H1 (cell line): ENCODE data around the gene CLCF1. TPM values are rescaled to one million over a fixed set of nuclear protein-coding genes. Genes with fewer than 3 reads are reported as not detected.
A peak's percentile ranks its signal among the peaks of the same experiment; 100 is the strongest.

Experiments used
- CTCF ChIA-PET: fragments of 300-600 bp; sonication (Branson Sonifier 250); formaldehyde crosslinking; loops from one replicate; lab custom pipeline; 2021; ENCODE audit not compliant: partially characterized antibody; lab: Charles Lee
- POLR2A ChIA-PET: fragments of 300-600 bp; sonication (Branson Sonifier 250); formaldehyde crosslinking; loops from one replicate; lab custom pipeline; 2021; ENCODE audit warnings: inconsistent platforms; ENCODE audit not compliant: partially characterized antibody; lab: Charles Lee
- DNase-seq, 2 experiments: peaks; one replicate each; pipeline versions ENCODE4 v3.0.0 to v3.0.0-alpha.2; 2010 to 2022; ENCODE audit warnings: low spot score in 2 of 2, low read depth in 1 of 2, mixed read lengths in 1 of 2
- FAIRE-seq: peaks from 2 replicates; lab custom pipeline; 2011; peaks lifted over from hg19 to GRCh38; lab: Jason Lieb, UNC
- H2AFZ ChIP-seq: 2 replicates; pipeline ENCODE4 v1.8.1; 2012; ENCODE audit warnings: low read length, inconsistent platforms
- H2AK5ac ChIP-seq: 2 replicates; pipeline ENCODE4 v1.6.1; 2013; ENCODE audit warnings: low read depth, low read length
- H2BK120ac ChIP-seq: replicated peaks from 2 replicates; pipeline ENCODE3; 2013; ENCODE audit warnings: low read depth, low read length, inconsistent platforms
- H2BK12ac ChIP-seq: 2 replicates; pipeline ENCODE4 v1.6.1; 2013; ENCODE audit warnings: low read depth, low read length
- H2BK15ac ChIP-seq: 2 replicates; pipeline ENCODE4 v1.6.1; 2013; ENCODE audit warnings: low read length
- H2BK20ac ChIP-seq: 2 replicates; pipeline ENCODE4 v1.6.1; 2013; ENCODE audit warnings: low read length
- H2BK5ac ChIP-seq: 2 replicates; pipeline ENCODE4 v1.6.1; 2013; ENCODE audit warnings: low read depth, low read length
- H3K14ac ChIP-seq: 2 replicates; pipeline ENCODE4 v1.6.1; 2013; ENCODE audit warnings: inconsistent platforms; ENCODE audit not compliant: insufficient read length
- H3K18ac ChIP-seq: 2 replicates; pipeline ENCODE4 v1.6.1; 2013; ENCODE audit warnings: low read length; ENCODE audit errors: extremely low read depth
- H3K23ac ChIP-seq: 2 replicates; pipeline ENCODE4 v1.6.1; 2013; ENCODE audit warnings: inconsistent platforms; ENCODE audit not compliant: insufficient read length
- H3K23me2 ChIP-seq: 2 replicates; pipeline ENCODE4 v1.6.1; 2013; ENCODE audit warnings: low read depth, low read length
- H3K27ac ChIP-seq: 2 replicates; pipeline ENCODE4 v1.6.1; 2011; ENCODE audit warnings: low read depth, low read length, inconsistent platforms
- H3K27me3 ChIP-seq, 4 experiments: replicated peaks in 1 of 4; 1 replicate in 1 of 4; 2 replicates in 3 of 4; pipeline versions ENCODE4 v1.6.1 to v1.8.1; 2011 to 2013; ENCODE audit warnings: low read length in 3 of 4, mild to moderate bottlenecking in 3 of 4, inconsistent platforms in 2 of 4, mixed read lengths in 2 of 4, moderate library complexity in 1 of 4; ENCODE audit not compliant: control insufficient read depth in 3 of 4, insufficient read depth in 3 of 4; ENCODE audit errors: extremely low read depth in 1 of 4
- H3K36me3 ChIP-seq, 4 experiments: 2 replicates each; pipeline versions ENCODE4 v1.6.1 to v1.8.1; 2011 to 2013; ENCODE audit warnings: mild to moderate bottlenecking in 4 of 4, low read length in 3 of 4, moderate library complexity in 2 of 4, control low read depth in 1 of 4, inconsistent platforms in 1 of 4; ENCODE audit not compliant: insufficient read depth in 4 of 4, control insufficient read depth in 2 of 4
- H3K4ac ChIP-seq: replicated peaks from 2 replicates; pipeline ENCODE3; 2013; ENCODE audit warnings: low read length, low read depth, mixed read lengths, inconsistent platforms; ENCODE audit not compliant: insufficient read length
- H3K4me1 ChIP-seq, 4 experiments: replicated peaks in 1 of 4; 1 replicate in 1 of 4; 2 replicates in 3 of 4; pipeline versions ENCODE4 v1.6.1 to v1.8.1; 2011 to 2013; ENCODE audit warnings: low read length in 3 of 4, inconsistent platforms in 2 of 4, mixed read lengths in 1 of 4; ENCODE audit not compliant: insufficient read depth in 4 of 4, control insufficient read depth in 3 of 4
- H3K4me2 ChIP-seq, 2 experiments: 2 replicates each; pipeline versions ENCODE4 v1.6.1 to v1.8.1; 2011 to 2013; ENCODE audit warnings: low read depth in 2 of 2, low read length in 2 of 2, control low read depth in 1 of 2, inconsistent platforms in 1 of 2, mild to moderate bottlenecking in 1 of 2; ENCODE audit not compliant: insufficient read depth in 1 of 2
- H3K4me3 ChIP-seq, 4 experiments: fragments of 200-600, 300-600 bp in 1 of 4; sonication (generic), shearing (Covaris generic), sonication (Bioruptor Twin) in 1 of 4; 2 replicates each; pipeline versions ENCODE4 v1.5.1 to v1.8.1; 2011 to 2016; ENCODE audit warnings: low read length in 4 of 4, low read depth in 3 of 4, control low read depth in 2 of 4, inconsistent platforms in 2 of 4, mild to moderate bottlenecking in 2 of 4, mixed read lengths in 1 of 4, moderate library complexity in 1 of 4; ENCODE audit not compliant: insufficient read depth in 2 of 4; ENCODE audit errors: extremely low read depth in 1 of 4
- H3K56ac ChIP-seq: replicated peaks from 2 replicates; pipeline ENCODE3; 2013; ENCODE audit warnings: low read depth, mild to moderate bottlenecking, mixed read lengths, low read length, inconsistent platforms; ENCODE audit not compliant: insufficient read length
- H3K79me1 ChIP-seq: 2 replicates; pipeline ENCODE4 v1.6.1; 2013; ENCODE audit warnings: low read depth, low read length, control low read depth
- H3K79me2 ChIP-seq, 2 experiments: 2 replicates each; pipeline versions ENCODE4 v1.6.1 to v1.8.1; 2012 to 2013; ENCODE audit warnings: low read length in 2 of 2, mild to moderate bottlenecking in 2 of 2, inconsistent platforms in 1 of 2; ENCODE audit not compliant: insufficient read depth in 2 of 2, control insufficient read depth in 1 of 2
- H3K9ac ChIP-seq, 4 experiments: replicated peaks in 1 of 4; 1 replicate in 1 of 4; 2 replicates in 3 of 4; pipeline versions ENCODE4 v1.6.1 to v1.8.1; 2011 to 2013; ENCODE audit warnings: low read depth in 3 of 4, low read length in 3 of 4, control low read depth in 2 of 4, mild to moderate bottlenecking in 2 of 4, moderate library complexity in 2 of 4, inconsistent platforms in 1 of 4; ENCODE audit errors: extremely low read depth in 1 of 4
- H3K9me3 ChIP-seq, 2 experiments: 2 replicates each; pipeline versions ENCODE4 v1.6.1 to v1.8.1; 2012 to 2013; ENCODE audit warnings: mild to moderate bottlenecking in 2 of 2, moderate library complexity in 2 of 2, control low read depth in 1 of 2, inconsistent platforms in 1 of 2, low read depth in 1 of 2, low read length in 1 of 2, mixed read lengths in 1 of 2; ENCODE audit not compliant: insufficient read depth in 2 of 2
- H4K20me1 ChIP-seq, 2 experiments: replicated peaks in 1 of 2; 2 replicates each; pipeline versions ENCODE3 to v1.8.1; 2011 to 2013; ENCODE audit warnings: inconsistent platforms in 2 of 2, low read length in 2 of 2, mild to moderate bottlenecking in 1 of 2; ENCODE audit not compliant: insufficient read depth in 2 of 2, control insufficient read depth in 1 of 2
- H4K5ac ChIP-seq: 2 replicates; pipeline ENCODE4 v1.6.1; 2013; ENCODE audit warnings: low read length, low read depth, mixed read lengths, inconsistent platforms; ENCODE audit not compliant: insufficient read length
- H4K8ac ChIP-seq: 2 replicates; pipeline ENCODE4 v1.8.0; 2013; ENCODE audit warnings: mild to moderate bottlenecking, moderate library complexity, low read length, inconsistent platforms; ENCODE audit not compliant: insufficient read depth; ENCODE audit errors: extremely low read depth
- H4K91ac ChIP-seq: replicated peaks from 2 replicates; pipeline ENCODE3; 2013; ENCODE audit warnings: low read length, mixed read lengths, inconsistent platforms; ENCODE audit not compliant: insufficient read length
- EGR1 ChIP-seq: IDR thresholded peaks from 2 replicates; pipeline ENCODE4 v1.6.1; 2011; ENCODE audit warnings: low read depth, low read length, borderline replicate concordance
- EP300 ChIP-seq, 2 experiments: IDR thresholded peaks; 1 replicate in 1 of 2; 2 replicates in 1 of 2; pipeline ENCODE4 v1.6.1; 2011 to 2012; ENCODE audit warnings: low read depth in 2 of 2, low read length in 2 of 2, mild to moderate bottlenecking in 2 of 2, borderline replicate concordance in 1 of 2, inconsistent platforms in 1 of 2, moderate library complexity in 1 of 2
- FOSL1 ChIP-seq: IDR thresholded peaks from 2 replicates; pipeline ENCODE4 v1.6.1; 2011; ENCODE audit warnings: mild to moderate bottlenecking, low read depth, low read length, moderate library complexity; ENCODE audit not compliant: insufficient read depth
- GABPA ChIP-seq: IDR thresholded peaks from 2 replicates; pipeline ENCODE4 v1.6.1; 2011; ENCODE audit warnings: mild to moderate bottlenecking, low read length, moderate library complexity, borderline replicate concordance; ENCODE audit not compliant: insufficient read depth
- HDAC2 ChIP-seq, 2 experiments: fragments of 300-600 bp in 1 of 2; sonication (generic) in 1 of 2; IDR thresholded peaks; 2 replicates each; pipeline ENCODE4 v1.6.1; 2011 to 2012; ENCODE audit warnings: low read depth in 2 of 2, low read length in 2 of 2, mild to moderate bottlenecking in 2 of 2, moderate library complexity in 2 of 2, borderline replicate concordance in 1 of 2, inconsistent platforms in 1 of 2
- JUND ChIP-seq: IDR thresholded peaks from 2 replicates; pipeline ENCODE4 v1.6.1; 2011; ENCODE audit warnings: mild to moderate bottlenecking, improper control_type of control experiment, low read length
- KDM4A ChIP-seq: IDR thresholded peaks from one replicate; pipeline ENCODE4 v1.7.1; 2012; ENCODE audit warnings: low read depth, mild to moderate bottlenecking, moderate library complexity, low read length, inconsistent platforms; ENCODE audit not compliant: severe bottlenecking
- PHF8 ChIP-seq: fragments of 200-600 bp; sonication (generic); conservative IDR thresholded peaks from 2 replicates; pipeline ENCODE4 v1.7.1; 2012; ENCODE audit warnings: low read depth, mild to moderate bottlenecking, inconsistent platforms, low read length, moderate library complexity
- SP1 ChIP-seq: IDR thresholded peaks from 2 replicates; pipeline ENCODE4 v1.6.1; 2011; ENCODE audit warnings: low read depth, low read length
- SP2 ChIP-seq: IDR thresholded peaks from 2 replicates; pipeline ENCODE4 v1.6.1; 2012; ENCODE audit warnings: mild to moderate bottlenecking, low read length, inconsistent platforms
- ZNF274 ChIP-seq: IDR thresholded peaks from 2 replicates; pipeline ENCODE4 v1.7.0; 2012; ENCODE audit warnings: low read length, borderline replicate concordance; ENCODE audit errors: extremely low read depth
- WGBS, 2 experiments: shearing (Covaris generic) in 1 of 2; methylation state at CpG; one replicate each; pipeline versions ENCODE4 v1.1.6 to v1.1.7; 2013 to 2015; ENCODE audit warnings: low lambda C conversion rate in 2 of 2, mixed read lengths in 2 of 2, inconsistent platforms in 1 of 2, low coverage in 1 of 2, missing lambda C conversion rate in 1 of 2; ENCODE audit not compliant: insufficient replicate concordance in 2 of 2, insufficient coverage in 1 of 2, insufficient read length in 1 of 2; ENCODE audit errors: extremely low coverage in 1 of 2, missing lambda C conversion rate in 1 of 2; 5-methylcytosine and 5-hydroxymethylcytosine counted together
- polyA plus RNA-seq, 7 experiments: library from polyadenylated mRNA; depleted of rRNA in 3 of 7; stranded (reverse) in 5 of 7; unstranded in 2 of 7; fragments of >200 nt in 5 of 7; fragments of 200-250 nt in 2 of 7; gene quantifications; 1 replicate in 5 of 7; 2 replicates in 1 of 7; 4 replicates in 1 of 7; pipeline versions ENCODE4 v1.2.1 to v1.2.3, GENCODE V29; 2011 to 2013; ENCODE audit warnings: missing spikeins in 2 of 7, mixed read lengths in 2 of 7
- total RNA-seq: library from RNA; stranded (reverse); fragmentation: NEBNext Ultra II Directional; extraction: Animal tissue kit (Norgen Biotek cat#: 25700); gene quantifications from 2 replicates; pipeline ENCODE4 v1.2.1, GENCODE V29; 2021

The CLCF1 gene
- total and polyA plus RNA-seq, 2 of the 8 experiments (the other 6 are each of a cell fraction or from before 2014, with no cell fraction given), result 0.32 to 1.2 TPM

DNA sequence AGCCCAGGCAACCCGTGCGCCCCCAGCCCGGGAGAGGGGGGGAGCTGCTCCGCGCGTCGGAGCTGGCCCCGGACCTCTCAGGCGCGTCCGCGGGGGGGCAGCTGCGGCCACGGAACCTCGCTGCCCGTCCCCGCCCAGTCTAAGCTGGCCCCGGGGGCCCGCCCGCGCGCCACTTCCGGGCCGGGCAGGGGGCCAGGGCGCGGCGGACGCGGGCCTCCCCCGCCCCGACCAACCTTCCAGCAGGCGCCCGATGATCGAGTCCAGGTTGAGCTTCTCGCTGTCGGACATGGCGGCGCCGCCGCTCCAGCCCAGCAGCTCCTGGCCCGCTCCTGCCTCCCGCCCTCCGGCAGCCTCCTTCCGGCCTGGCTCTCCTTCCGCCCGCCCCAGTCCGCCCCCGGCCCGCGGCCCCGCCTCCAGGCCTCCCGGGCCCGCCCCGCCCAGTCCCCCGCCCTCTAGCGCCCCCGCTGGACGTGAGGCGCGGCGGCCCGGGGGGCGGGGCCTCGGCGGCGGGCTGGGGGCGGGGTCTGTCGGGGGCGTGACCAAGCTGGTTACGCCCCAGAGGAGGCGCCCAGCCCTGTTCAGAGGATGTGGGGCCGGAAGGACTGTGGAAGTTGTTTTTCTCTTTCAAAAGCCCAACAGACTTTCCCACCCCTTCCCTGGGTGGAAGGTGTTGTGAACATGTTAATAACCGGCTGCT, 28.2 kb upstream of the CLCF1 start, which contains the start of gene PPP1CA:
PPP1CA (minus strand) TSS at position 364 of the 697 bp plus-strand sequence; CDS start at position 288, 76 bp downstream.
- 0% methylated on average over 1 of the region's 73 CpGs; no CpG with 5 or more reads in 1 of the 2 experiments for WGBS, 2 experiments
- Histone ChIP-seq H4K20me1 (peaks cover 0 to 10% of the 10 kb centered on the region in 2 experiments), H2BK20ac (no peak within 1 kb of the TSS), H2AK5ac (no peak within 1 kb of the TSS), H2BK120ac (peak within 1 kb of the TSS; percentile 82), H3K36me3 (peaks cover 6 to 21% (median 18%) of the 10 kb centered on the region in 4 experiments; a peak in 6 of 8 replicates), H3K56ac (peak within 1 kb of the TSS; percentile 59), H3K23me2 (peaks cover 4% of the 10 kb centered on the region; the same call in 1 of the 2 replicates), H2BK5ac (peak within 1 kb of the TSS; percentile 94), H3K4me3 (peak within 1 kb of the TSS; percentile 44 to 98 (median 73)), H3K18ac (peak within 1 kb of the TSS; percentile 60), H2BK15ac (peak within 1 kb of the TSS; percentile 97), H4K91ac (peak within 1 kb of the TSS; percentile 84), H3K27ac (peak within 1 kb of the TSS; percentile 79; the same call in 1 of the 2 replicates), H3K4me2 (peak within 1 kb of the TSS; percentile 86), H4K5ac (peak within 1 kb of the TSS; percentile 94), H3K79me2 (peaks cover 0 to 10% of the 10 kb centered on the region in 2 experiments; a peak in 2 of 4 replicates), H2BK12ac (0 out of 2 replicates have a peak within 1 kb of the TSS, but pooled peaks have one; percentile 39), H3K14ac (no peak within 1 kb of the TSS), H3K4ac (peak within 1 kb of the TSS; percentile 100), H4K8ac (peak within 1 kb of the TSS; percentile 89), H2AFZ (peak within 1 kb of the TSS; percentile 98; the same call in 1 of the 2 replicates), H3K9me3 (no peaks in the 10 kb centered on the region), H3K79me1 (peaks cover 3% of the 10 kb centered on the region), H3K9ac (peak within 1 kb of the TSS; percentile 44 to 83 (median 68); a peak in 6 of 7 replicates), H3K23ac (no peak within 1 kb of the TSS), H3K27me3 (no peaks in the 10 kb centered on the region), H3K4me1 (peaks cover 0 to 8% (median 4%) of the 10 kb centered on the region in 4 experiments; a peak in 5 of 7 replicates)
- POLR2A ChIA-PET, result interaction anchor here (0.8 to 4.3 kb wide), 22 partner anchors 10 to 178 kb away, joined by 3 to 31 read pairs (median 4); partner anchors contain the start of genes PTPRCAP, RAD9A, RPS6KB2 and SSH3
- FAIRE-seq (no peak), DNase-seq (peak; percentile 64 to 93)
- CTCF ChIA-PET, result interaction anchor here (0.7 to 4.9 kb wide), 27 partner anchors 10 to 204 kb away, joined by 3 to 25 read pairs (median 5); partner anchors contain the start of genes POLD4, RAD9A and RPS6KB2
- no peak for TF ChIP-seq JUND
- TF ChIP-seq KDM4A, result peak; percentile 68
- TF ChIP-seq ZNF274, result no peak
- peak; percentile 86 for TF ChIP-seq PHF8
- no peak for TF ChIP-seq FOSL1
- TF ChIP-seq EGR1, result no peak
- no peak for TF ChIP-seq GABPA
- TF ChIP-seq SP1, result no peak
- no peak for TF ChIP-seq EP300 (IDR thresholded peaks at IDR 0.05; ENCODE audit: borderline replicate concordance in 1 of 2, low read depth in 2 of 2, low read length in 2 of 2)
- no peak for TF ChIP-seq HDAC2 (IDR thresholded peaks at IDR 0.05; ENCODE audit: borderline replicate concordance in 1 of 2, low read depth in 2 of 2, low read length in 2 of 2)
- no peak for TF ChIP-seq SP2
